Measurements from ENCODE around the gene FOXA2. TPM values are rescaled to one million over a fixed set of nuclear protein-coding genes. Genes with fewer than 3 reads are reported as not detected.
A peak's percentile ranks its signal among the peaks of the same experiment; 100 is the strongest.

Gene FOXA2
- total RNA-seq, 2 donors from 2014 or later, result 86.7 to 123 TPM

- no peak overlapping the region for H3K9ac ChIP-seq (ENCODE audit: extremely low read depth, low read length, poor library complexity, severe bottlenecking)
- no peak for DNase-seq
- WGBS, 2 experiments (ENCODE audit: insufficient coverage in 1 of 2, insufficient read length in 1 of 2), result 84 to 94% methylated on average over 3 of the region's 3 CpGs
- Mint-ChIP-seq H3K9me3 (no peaks in the 10 kb centered on the region), H3K4me1 (peaks cover 49% of the 10 kb centered on the region), H3K27me3 (ENCODE audit: insufficient read depth) (no peaks in the 10 kb centered on the region), H3K27ac (peak overlapping the region; percentile 42), H3K4me3 (no peak overlapping the region), H3K36me3 (ENCODE audit: low read depth) (no peaks in the 10 kb centered on the region)
- peaks cover 4% of the 10 kb centered on the region for H3K4me1 ChIP-seq (ENCODE audit: control insufficient read depth, insufficient read depth, low read length)
- no peak overlapping the region for H3K4me3 ChIP-seq (ENCODE audit: low read length)
- H3K27me3 ChIP-seq (ENCODE audit: control insufficient read depth, insufficient read depth, low read length, poor library complexity, severe bottlenecking), result no peaks in the 10 kb centered on the region
- TF ChIP-seq CTCF (conservative IDR thresholded peaks at IDR 0.05), result no peak
- H3K9me3 ChIP-seq (ENCODE audit: control insufficient read depth, low read length), result no peaks in the 10 kb centered on the region
- no peaks in the 10 kb centered on the region for H3K36me3 ChIP-seq (ENCODE audit: control insufficient read depth, insufficient read depth, low read length)
- no peak overlapping the region for H3K27ac ChIP-seq (ENCODE audit: low read depth, low read length)
Observed at GRCh38 chr20:22629447-22629846, 45.1 kb upstream of the FOXA2 start.

- TF ChIP-seq CTCF (conservative IDR thresholded peaks at IDR 0.05), result no peak
- Mint-ChIP-seq H3K4me3 (no peak overlapping the region), H3K9me3 (no peaks in the 10 kb centered on the region), H3K27me3 (ENCODE audit: insufficient read depth) (no peaks in the 10 kb centered on the region), H3K27ac (peak overlapping the region; percentile 39), H3K36me3 (ENCODE audit: low read depth) (no peaks in the 10 kb centered on the region), H3K4me1 (peaks cover 51% of the 10 kb centered on the region)
- H3K36me3 ChIP-seq (ENCODE audit: control insufficient read depth, insufficient read depth, low read length), result no peaks in the 10 kb centered on the region
- no peak overlapping the region for H3K4me3 ChIP-seq (ENCODE audit: low read length)
- DNase-seq, result no peak
- H3K4me1 ChIP-seq (ENCODE audit: control insufficient read depth, insufficient read depth, low read length), result peaks cover 4% of the 10 kb centered on the region
- WGBS, 2 experiments (ENCODE audit: insufficient coverage in 1 of 2, insufficient read length in 1 of 2), result 95 to 100% methylated on average over 1 of the region's 1 CpG
- H3K27ac ChIP-seq (ENCODE audit: low read depth, low read length), result no peak overlapping the region
- H3K9ac ChIP-seq (ENCODE audit: extremely low read depth, low read length, poor library complexity, severe bottlenecking), result no peak overlapping the region
- H3K9me3 ChIP-seq (ENCODE audit: control insufficient read depth, low read length), result no peaks in the 10 kb centered on the region
- H3K27me3 ChIP-seq (ENCODE audit: control insufficient read depth, insufficient read depth, low read length, poor library complexity, severe bottlenecking), result no peaks in the 10 kb centered on the region
Observed at GRCh38 chr20:22626496-22626895, 42.1 kb upstream of the FOXA2 start.

- no peak overlapping the region for H3K27ac ChIP-seq (ENCODE audit: low read depth, low read length)
- H3K9me3 Mint-ChIP-seq, result no peaks in the 10 kb centered on the region
- H3K4me1 ChIP-seq (ENCODE audit: control insufficient read depth, insufficient read depth, low read length), result peaks cover 21% of the 10 kb centered on the region
- 75 to 96% methylated on average over 1 to 6 of the region's 6 CpGs for WGBS, 2 experiments (ENCODE audit: insufficient coverage in 1 of 2, insufficient read length in 1 of 2)
- peak; percentile 76 for TF ChIP-seq CTCF (conservative IDR thresholded peaks at IDR 0.05)
- H3K27me3 ChIP-seq (ENCODE audit: control insufficient read depth, insufficient read depth, low read length, poor library complexity, severe bottlenecking), result no peaks in the 10 kb centered on the region
- H3K27me3 Mint-ChIP-seq (ENCODE audit: insufficient read depth), result no peaks in the 10 kb centered on the region
- H3K4me3 Mint-ChIP-seq, result no peak overlapping the region
- peak; percentile 69 for DNase-seq
- no peak overlapping the region for H3K9ac ChIP-seq (ENCODE audit: extremely low read depth, low read length, poor library complexity, severe bottlenecking)
- no peaks in the 10 kb centered on the region for H3K36me3 ChIP-seq (ENCODE audit: control insufficient read depth, insufficient read depth, low read length)
- H3K4me1 Mint-ChIP-seq, result peaks cover 50% of the 10 kb centered on the region
- no peaks in the 10 kb centered on the region for H3K9me3 ChIP-seq (ENCODE audit: control insufficient read depth, low read length)
- H3K27ac Mint-ChIP-seq, result no peak overlapping the region
- no peak overlapping the region for H3K4me3 ChIP-seq (ENCODE audit: low read length)
- no peaks in the 10 kb centered on the region for H3K36me3 Mint-ChIP-seq (ENCODE audit: low read depth)
Observed at GRCh38 chr20:22623211-22623610, 38.8 kb upstream of the FOXA2 start.
